ENCODE measurements around the gene SRGN.
"Not testable (repeated sequence)": the region's sequence is repeated elsewhere in the genome, so short reads cannot be mapped to it uniquely, and the experiment has no call there.

SRGN gene

DNA sequence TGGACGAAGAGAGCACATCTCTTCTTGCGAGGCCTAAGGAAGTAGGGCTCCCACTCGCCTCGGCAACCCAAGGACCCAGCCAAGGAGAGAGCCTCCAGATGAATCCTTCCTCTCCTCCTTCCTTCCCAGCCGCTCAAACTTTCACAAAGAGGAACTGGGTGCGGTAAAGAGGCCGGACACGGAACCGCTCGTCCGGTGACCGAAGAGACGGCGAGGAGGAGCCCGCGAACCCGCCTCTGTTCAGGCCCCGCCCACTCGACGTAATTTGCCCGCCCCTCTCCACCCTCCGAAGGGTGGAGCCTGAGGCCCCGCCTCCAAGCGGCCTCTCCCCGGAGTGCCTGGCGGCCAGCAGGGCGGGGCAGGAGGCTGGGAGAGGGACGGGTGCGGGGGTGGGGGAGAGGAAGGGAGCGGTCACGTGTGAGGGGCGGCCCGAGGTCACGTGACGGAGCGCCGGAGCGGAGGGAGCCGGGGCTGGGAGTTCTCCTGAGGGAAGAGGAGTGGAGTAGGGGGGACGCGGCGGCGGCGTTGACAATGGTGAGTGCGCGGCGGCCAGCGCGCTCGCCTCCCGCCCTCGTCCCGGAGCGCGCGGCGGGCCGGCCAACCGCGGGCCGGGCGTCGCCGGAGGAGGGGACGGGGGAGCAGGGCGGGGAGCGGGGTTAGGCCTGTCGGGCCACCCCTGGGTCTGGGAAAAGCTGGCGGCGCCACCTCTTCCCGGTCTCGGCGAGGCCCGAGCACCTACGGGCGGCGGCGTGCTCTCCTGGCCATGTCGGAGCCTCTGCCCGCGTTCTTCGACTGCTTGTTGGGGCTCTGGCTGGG, 36.1 kb downstream of the SRGN start, which contains the start of gene VPS26A:
Gene VPS26A, plus strand, starts transcription at position 432 of the 816 bp plus-strand sequence. Its CDS starts 100 bp downstream, at position 532.
- TF ChIP-seq, protein P1, sequence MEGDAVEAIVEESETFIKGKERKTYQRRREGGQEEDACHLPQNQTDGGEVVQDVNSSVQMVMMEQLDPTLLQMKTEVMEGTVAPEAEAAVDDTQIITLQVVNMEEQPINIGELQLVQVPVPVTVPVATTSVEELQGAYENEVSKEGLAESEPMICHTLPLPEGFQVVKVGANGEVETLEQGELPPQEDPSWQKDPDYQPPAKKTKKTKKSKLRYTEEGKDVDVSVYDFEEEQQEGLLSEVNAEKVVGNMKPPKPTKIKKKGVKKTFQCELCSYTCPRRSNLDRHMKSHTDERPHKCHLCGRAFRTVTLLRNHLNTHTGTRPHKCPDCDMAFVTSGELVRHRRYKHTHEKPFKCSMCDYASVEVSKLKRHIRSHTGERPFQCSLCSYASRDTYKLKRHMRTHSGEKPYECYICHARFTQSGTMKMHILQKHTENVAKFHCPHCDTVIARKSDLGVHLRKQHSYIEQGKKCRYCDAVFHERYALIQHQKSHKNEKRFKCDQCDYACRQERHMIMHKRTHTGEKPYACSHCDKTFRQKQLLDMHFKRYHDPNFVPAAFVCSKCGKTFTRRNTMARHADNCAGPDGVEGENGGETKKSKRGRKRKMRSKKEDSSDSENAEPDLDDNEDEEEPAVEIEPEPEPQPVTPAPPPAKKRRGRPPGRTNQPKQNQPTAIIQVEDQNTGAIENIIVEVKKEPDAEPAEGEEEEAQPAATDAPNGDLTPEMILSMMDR (conservative IDR thresholded peaks at IDR 0.05): peak; percentile 55
- TF ChIP-seq ZFX (IDR thresholded peaks at IDR 0.05): peak; percentile 91
- peak within 1 kb of the TSS; percentile 87 for H3K27ac ChIP-seq

- H3K27ac ChIP-seq: peak overlapping the region; percentile 87
- TF ChIP-seq, protein P1 (conservative IDR thresholded peaks at IDR 0.05): no peak
- TF ChIP-seq ZFX (IDR thresholded peaks at IDR 0.05): peak; percentile 47; the same call in 1 of the 2 replicates
These were observed 36.8 kb downstream of the SRGN start for GRCh38 chr10:69124563-69125268.

DNA sequence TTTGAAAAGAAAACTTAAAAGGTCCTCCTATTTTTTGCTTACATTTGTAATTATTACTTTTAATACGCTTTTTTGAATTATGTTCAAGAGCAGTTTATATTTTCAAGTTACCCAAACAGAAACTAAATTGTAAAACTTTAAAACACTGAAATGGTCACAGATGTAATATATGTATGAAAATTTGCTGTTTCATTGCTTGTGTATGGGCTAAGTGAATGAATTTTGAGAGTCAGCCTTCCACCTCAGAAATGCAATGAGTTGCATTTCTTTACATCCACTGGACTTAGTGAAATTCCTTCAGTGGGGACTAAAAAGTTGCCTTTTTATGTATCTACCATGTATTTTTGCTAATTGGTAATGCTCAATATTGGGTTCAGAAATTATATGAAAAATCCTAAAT, 37.7 kb downstream of the SRGN start:
- TF ChIP-seq ZFX (IDR thresholded peaks at IDR 0.05): no peak
- TF ChIP-seq, protein P1 (conservative IDR thresholded peaks at IDR 0.05): no peak; the same call in none of the 2 replicates
- H3K27ac ChIP-seq: no peak overlapping the region

GRCh38 chr10:69130251-69130650, 42.3 kb downstream of the SRGN start:
- no peak for TF ChIP-seq ZFX (IDR thresholded peaks at IDR 0.05)
- TF ChIP-seq, protein P1 (conservative IDR thresholded peaks at IDR 0.05): no peak
- H3K27ac ChIP-seq: no peak overlapping the region

DNA sequence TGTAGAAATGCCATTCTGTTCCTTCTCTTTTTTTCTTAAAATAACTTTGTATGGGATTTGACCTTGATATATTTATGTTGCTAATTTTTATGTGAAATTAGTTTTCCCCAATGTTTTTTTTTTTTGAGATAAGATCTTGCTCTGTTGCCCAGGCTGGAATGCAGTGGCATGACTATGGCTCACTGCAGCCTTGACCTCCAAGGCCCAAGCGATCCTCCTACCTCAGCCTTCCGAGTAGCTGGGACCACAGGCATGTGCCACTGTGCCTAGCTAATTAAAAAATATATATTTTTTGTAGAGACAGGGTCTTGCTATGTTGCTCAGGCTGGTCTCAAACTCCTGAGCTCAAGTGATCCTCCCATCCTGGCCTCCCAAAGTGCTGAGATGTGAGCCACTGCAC, 52.1 kb downstream of the SRGN start:
- TF ChIP-seq ZFX (IDR thresholded peaks at IDR 0.05): no peak
- TF ChIP-seq, protein P1 (conservative IDR thresholded peaks at IDR 0.05): no peak
- no peak overlapping the region for H3K27ac ChIP-seq

- no peak for TF ChIP-seq ZFX (IDR thresholded peaks at IDR 0.05)
- H3K27ac ChIP-seq: no peak overlapping the region
These were observed 53.4 kb downstream of the SRGN start for GRCh38 chr10:69141304-69141703.

DNA sequence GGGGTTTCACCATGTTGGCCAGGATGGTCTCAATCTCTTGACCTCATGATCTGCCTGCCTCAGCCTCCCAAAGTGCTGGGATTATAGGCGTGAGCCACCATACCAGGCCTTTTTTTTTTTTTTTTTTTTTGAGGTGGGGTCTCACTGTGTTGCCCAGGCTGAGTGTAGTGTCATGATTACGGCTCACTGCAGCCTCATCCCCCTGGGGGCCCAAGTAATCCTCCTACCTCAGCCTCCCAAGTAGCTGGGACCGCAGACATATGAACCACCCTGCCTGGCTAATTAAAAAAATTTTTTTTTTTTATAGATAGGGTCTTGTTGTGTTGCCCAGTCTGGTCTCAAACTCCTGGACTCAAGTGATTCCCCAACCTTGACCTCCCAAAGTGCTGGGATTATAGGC, 54.2 kb downstream of the SRGN start:
- not testable (repeated sequence) for H3K27ac ChIP-seq

GRCh38 chr10:69142983-69143382, 55.1 kb downstream of the SRGN start:
- no peak overlapping the region for H3K27ac ChIP-seq
- no peak for TF ChIP-seq ZFX (IDR thresholded peaks at IDR 0.05)
- TF ChIP-seq, protein P1 (conservative IDR thresholded peaks at IDR 0.05): no peak

Data from C4-2B (cell line).